ENCODE results near the gene CRPPA.

DNA sequence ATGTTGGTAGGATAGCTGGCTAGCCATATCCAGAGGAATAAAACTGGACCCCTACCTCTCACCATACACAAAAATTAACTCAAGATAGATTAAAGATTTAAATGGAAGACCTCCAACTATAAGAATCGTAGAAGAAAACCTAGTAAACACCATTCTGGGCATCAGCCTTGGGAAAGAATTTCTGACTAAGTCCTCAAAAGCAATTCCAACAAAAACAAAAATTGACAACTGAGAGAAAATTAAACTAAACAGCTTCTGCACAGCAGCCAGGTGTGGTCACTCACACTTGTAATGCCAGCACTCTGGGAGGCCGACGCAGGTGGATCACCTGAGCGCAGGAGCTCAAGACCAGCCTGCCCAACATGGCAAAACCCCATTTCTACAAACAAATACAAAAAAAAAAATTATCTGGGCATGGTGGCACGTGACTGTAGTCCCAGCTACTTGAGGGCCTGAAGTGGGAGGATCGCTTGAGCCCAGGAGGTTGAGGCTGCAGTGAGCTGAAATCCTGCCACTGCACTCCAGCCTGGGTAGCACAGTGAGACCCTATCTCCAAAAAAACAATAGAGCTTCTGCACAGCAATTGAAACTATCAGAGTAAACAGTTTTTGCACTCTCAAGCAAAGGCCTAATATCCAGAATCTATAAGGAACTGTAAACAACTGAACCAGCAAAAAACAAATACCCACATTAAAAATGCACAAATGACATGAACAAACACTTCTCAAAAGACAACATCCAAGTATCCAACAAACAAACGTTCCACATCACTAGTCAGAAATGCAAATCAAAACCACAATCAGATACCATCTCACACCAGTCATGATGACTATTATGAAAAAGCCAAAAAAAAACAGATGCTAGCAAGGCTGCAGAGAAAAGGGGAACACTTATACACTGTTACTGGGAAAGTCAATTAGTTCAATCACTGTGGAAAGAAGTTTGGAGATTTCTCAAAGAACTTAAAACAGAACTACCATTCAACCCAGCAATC, 4.8 kb downstream of the CRPPA start:
- TF ChIP-seq, protein P1, sequence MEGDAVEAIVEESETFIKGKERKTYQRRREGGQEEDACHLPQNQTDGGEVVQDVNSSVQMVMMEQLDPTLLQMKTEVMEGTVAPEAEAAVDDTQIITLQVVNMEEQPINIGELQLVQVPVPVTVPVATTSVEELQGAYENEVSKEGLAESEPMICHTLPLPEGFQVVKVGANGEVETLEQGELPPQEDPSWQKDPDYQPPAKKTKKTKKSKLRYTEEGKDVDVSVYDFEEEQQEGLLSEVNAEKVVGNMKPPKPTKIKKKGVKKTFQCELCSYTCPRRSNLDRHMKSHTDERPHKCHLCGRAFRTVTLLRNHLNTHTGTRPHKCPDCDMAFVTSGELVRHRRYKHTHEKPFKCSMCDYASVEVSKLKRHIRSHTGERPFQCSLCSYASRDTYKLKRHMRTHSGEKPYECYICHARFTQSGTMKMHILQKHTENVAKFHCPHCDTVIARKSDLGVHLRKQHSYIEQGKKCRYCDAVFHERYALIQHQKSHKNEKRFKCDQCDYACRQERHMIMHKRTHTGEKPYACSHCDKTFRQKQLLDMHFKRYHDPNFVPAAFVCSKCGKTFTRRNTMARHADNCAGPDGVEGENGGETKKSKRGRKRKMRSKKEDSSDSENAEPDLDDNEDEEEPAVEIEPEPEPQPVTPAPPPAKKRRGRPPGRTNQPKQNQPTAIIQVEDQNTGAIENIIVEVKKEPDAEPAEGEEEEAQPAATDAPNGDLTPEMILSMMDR (IDR thresholded peaks at IDR 0.05) = no peak
- TF ChIP-seq POLR2A (IDR thresholded peaks at IDR 0.05) = no peak
